DND-41 (cell line): ENCODE results near the gene LGALS7B.
"Not testable (repeated sequence)": the region's sequence is repeated elsewhere in the genome, so short reads cannot be mapped to it uniquely, and the experiment has no call there.

Experiments used
- ATAC-seq: fragments of 200-7000 bp; cut with Tn5 transposase; 3 replicates; pipeline ENCODE4 v1.9.1; 2021; ENCODE audit warnings: low read depth; ENCODE audit not compliant: insufficient read depth
- DNase-seq: peaks from one replicate; pipeline ENCODE4 v3.0.0-alpha.2; 2020
- H2AFZ ChIP-seq: 2 replicates; pipeline ENCODE4 v1.6.0; 2012; ENCODE audit warnings: low read depth, low read length
- H3K27ac ChIP-seq: 2 replicates; pipeline ENCODE4 v1.5.1; 2012; ENCODE audit warnings: low read length, inconsistent platforms
- H3K27me3 ChIP-seq: fragments of 200-600 bp; sonication (generic); 2 replicates; pipeline ENCODE4 v1.6.0; 2012; ENCODE audit warnings: low read length, mild to moderate bottlenecking, inconsistent platforms; ENCODE audit not compliant: insufficient read depth, poor library complexity
- H3K36me3 ChIP-seq: 2 replicates; pipeline ENCODE4 v1.5.1; 2012; ENCODE audit warnings: low read length, inconsistent platforms; ENCODE audit not compliant: insufficient read depth
- H3K4me1 ChIP-seq: 2 replicates; pipeline ENCODE4 v1.5.1; 2012; ENCODE audit warnings: mild to moderate bottlenecking, low read length; ENCODE audit not compliant: insufficient read depth
- H3K4me2 ChIP-seq: 2 replicates; pipeline ENCODE4 v1.6.0; 2012; ENCODE audit warnings: mild to moderate bottlenecking, moderate library complexity, low read length, inconsistent platforms; ENCODE audit not compliant: insufficient read depth
- H3K4me3 ChIP-seq, 2 experiments: fragments of 200-600 bp in 1 of 2; shearing (Covaris generic) in 1 of 2; 2 replicates each; pipeline ENCODE4 v1.5.1; 2012 to 2016; ENCODE audit warnings: inconsistent platforms in 2 of 2, low read length in 2 of 2, mild to moderate bottlenecking in 2 of 2, low read depth in 1 of 2, moderate library complexity in 1 of 2
- H3K79me2 ChIP-seq: 2 replicates; pipeline ENCODE4 v1.6.0; 2012; ENCODE audit warnings: low read length, inconsistent platforms; ENCODE audit not compliant: insufficient read depth
- H3K9ac ChIP-seq: 2 replicates; pipeline ENCODE4 v1.6.0; 2012; ENCODE audit warnings: low read depth, mild to moderate bottlenecking, inconsistent platforms, low read length, moderate library complexity
- H3K9me3 ChIP-seq: 2 replicates; pipeline ENCODE4 v1.5.1; 2012; ENCODE audit warnings: low read length, moderate library complexity, mild to moderate bottlenecking, inconsistent platforms; ENCODE audit not compliant: insufficient read depth, severe bottlenecking
- H4K20me1 ChIP-seq: 2 replicates; pipeline ENCODE4 v1.6.0; 2012; ENCODE audit warnings: low read length; ENCODE audit not compliant: insufficient read depth
- EZH2 ChIP-seq: IDR thresholded peaks from 3 replicates; pipeline ENCODE4 v1.6.1; 2012; ENCODE audit warnings: borderline replicate concordance, low read depth, mild to moderate bottlenecking, moderate library complexity, low read length, inconsistent platforms; ENCODE audit not compliant: severe bottlenecking
- TF ChIP-seq, protein P1 (sequence below): IDR thresholded peaks from 2 replicates; pipeline ENCODE4 v1.5.1; 2012; ENCODE audit warnings: borderline replicate concordance, low read length, moderate library complexity, mild to moderate bottlenecking; ENCODE audit not compliant: poor library complexity, severe bottlenecking; ENCODE audit errors: extremely low read depth

The LGALS7B gene

DNA sequence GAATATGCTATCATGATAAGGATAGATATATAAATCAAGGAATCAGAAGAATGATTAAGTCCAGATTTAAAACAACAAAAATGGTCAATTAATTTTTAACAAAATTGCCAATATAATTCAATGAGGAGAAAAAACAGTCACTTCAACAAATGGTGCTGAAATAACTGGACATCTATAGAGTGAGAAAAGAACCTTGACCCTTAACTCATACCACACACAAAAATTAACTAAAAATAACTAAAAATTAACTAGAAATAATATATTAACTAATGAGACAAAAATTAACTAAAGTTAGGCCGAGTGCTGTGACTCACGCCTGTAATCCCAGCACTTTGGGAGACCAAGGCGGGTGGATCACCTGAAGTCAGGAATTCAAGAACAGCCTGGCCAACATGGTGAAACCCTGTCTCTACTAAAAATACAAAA lies 25.2 kb upstream of the LGALS7B start:
- H3K4me2 ChIP-seq: no peak overlapping the region
- H3K9ac ChIP-seq: no peak overlapping the region
- no peaks in the 10 kb centered on the region for H3K9me3 ChIP-seq
- TF ChIP-seq, protein P1, sequence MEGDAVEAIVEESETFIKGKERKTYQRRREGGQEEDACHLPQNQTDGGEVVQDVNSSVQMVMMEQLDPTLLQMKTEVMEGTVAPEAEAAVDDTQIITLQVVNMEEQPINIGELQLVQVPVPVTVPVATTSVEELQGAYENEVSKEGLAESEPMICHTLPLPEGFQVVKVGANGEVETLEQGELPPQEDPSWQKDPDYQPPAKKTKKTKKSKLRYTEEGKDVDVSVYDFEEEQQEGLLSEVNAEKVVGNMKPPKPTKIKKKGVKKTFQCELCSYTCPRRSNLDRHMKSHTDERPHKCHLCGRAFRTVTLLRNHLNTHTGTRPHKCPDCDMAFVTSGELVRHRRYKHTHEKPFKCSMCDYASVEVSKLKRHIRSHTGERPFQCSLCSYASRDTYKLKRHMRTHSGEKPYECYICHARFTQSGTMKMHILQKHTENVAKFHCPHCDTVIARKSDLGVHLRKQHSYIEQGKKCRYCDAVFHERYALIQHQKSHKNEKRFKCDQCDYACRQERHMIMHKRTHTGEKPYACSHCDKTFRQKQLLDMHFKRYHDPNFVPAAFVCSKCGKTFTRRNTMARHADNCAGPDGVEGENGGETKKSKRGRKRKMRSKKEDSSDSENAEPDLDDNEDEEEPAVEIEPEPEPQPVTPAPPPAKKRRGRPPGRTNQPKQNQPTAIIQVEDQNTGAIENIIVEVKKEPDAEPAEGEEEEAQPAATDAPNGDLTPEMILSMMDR: no peak
- no peak for TF ChIP-seq EZH2
- H3K27me3 ChIP-seq: no peaks in the 10 kb centered on the region
- ATAC-seq: no peak
- no peak overlapping the region for H2AFZ ChIP-seq
- H3K79me2 ChIP-seq: no peaks in the 10 kb centered on the region
- no peaks in the 10 kb centered on the region for H3K4me1 ChIP-seq
- H3K36me3 ChIP-seq: no peaks in the 10 kb centered on the region
- no peaks in the 10 kb centered on the region for H4K20me1 ChIP-seq
- H3K27ac ChIP-seq: no peak overlapping the region
- H3K4me3 ChIP-seq: no peak overlapping the region
- DNase-seq: no peak

DNA sequence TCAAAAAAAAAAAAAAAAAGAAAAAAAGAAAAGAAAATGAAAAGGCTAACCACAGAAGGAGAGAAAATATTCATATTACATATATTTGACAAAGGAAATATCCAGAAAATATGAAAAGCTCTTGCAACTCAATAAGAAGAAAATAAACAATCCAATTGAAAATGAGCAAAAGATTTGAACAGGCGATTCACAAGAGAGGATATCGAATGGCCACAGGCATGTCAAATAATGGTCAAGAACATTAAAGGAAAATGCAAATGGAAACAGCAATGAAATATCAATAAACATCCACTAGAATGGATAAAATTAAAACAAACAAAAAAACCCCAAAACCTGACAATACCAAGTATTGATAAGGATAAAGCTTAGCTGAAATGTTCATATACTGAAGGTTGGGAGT lies 23.8 kb upstream of the LGALS7B start:
- no peaks in the 10 kb centered on the region for H3K79me2 ChIP-seq
- no peaks in the 10 kb centered on the region for H3K27me3 ChIP-seq
- no peaks in the 10 kb centered on the region for H4K20me1 ChIP-seq
- no peaks in the 10 kb centered on the region for H3K36me3 ChIP-seq
- no peak overlapping the region for H3K4me2 ChIP-seq
- H3K9ac ChIP-seq: no peak overlapping the region
- no peaks in the 10 kb centered on the region for H3K9me3 ChIP-seq
- DNase-seq: no peak
- ATAC-seq: no peak
- no peak overlapping the region for H3K4me3 ChIP-seq
- TF ChIP-seq EZH2: no peak
- TF ChIP-seq, protein P1: no peak
- no peak overlapping the region for H3K27ac ChIP-seq
- H2AFZ ChIP-seq: no peak overlapping the region
- no peaks in the 10 kb centered on the region for H3K4me1 ChIP-seq

DNA sequence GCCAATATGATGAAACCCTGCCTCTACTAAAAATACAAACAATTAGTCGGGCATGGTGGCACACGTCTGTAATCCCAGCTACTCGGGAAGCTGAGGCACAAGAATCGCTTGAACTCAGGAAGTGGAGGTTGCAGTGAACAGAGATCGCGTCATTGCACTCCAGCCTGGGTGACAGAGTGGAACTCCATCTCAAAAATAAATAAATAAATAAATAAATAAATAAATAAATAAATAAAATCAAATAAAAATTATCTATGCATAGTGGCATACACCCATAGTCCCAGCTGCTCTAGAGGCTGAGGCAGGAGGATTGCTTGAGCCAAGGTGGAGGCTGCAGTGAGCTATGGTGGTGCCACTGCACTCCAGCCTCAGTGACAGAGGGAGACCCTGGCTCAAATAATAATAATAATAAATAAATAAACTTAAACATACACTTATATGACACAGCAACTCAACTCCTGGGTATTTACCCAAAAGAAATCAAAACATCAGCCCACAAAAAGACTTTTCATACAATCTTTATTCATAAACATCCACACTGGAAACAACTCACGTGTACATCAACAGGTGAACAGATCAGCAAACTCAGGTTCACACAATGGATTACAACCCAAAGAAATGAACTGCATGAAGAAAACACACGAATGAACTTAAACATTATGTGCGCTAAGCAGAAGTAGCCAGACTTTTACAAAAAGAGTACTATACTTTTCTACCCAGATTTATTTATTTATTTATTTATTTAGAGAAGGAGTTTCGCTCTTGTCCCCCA lies 22.5 kb upstream of the LGALS7B start:
- Histone ChIP-seq H3K4me3 (no peak overlapping the region), H3K4me2 (no peak overlapping the region), H3K27me3 (no peaks in the 10 kb centered on the region), H3K27ac (no peak overlapping the region), H4K20me1 (no peaks in the 10 kb centered on the region), H3K9me3 (no peaks in the 10 kb centered on the region), H3K79me2 (no peaks in the 10 kb centered on the region), H3K4me1 (no peaks in the 10 kb centered on the region), H2AFZ (no peak overlapping the region), H3K36me3 (no peaks in the 10 kb centered on the region), H3K9ac (no peak overlapping the region)
- TF ChIP-seq, protein P1: no peak
- TF ChIP-seq EZH2: no peak
- ATAC-seq (no peak), DNase-seq (no peak)

DNA sequence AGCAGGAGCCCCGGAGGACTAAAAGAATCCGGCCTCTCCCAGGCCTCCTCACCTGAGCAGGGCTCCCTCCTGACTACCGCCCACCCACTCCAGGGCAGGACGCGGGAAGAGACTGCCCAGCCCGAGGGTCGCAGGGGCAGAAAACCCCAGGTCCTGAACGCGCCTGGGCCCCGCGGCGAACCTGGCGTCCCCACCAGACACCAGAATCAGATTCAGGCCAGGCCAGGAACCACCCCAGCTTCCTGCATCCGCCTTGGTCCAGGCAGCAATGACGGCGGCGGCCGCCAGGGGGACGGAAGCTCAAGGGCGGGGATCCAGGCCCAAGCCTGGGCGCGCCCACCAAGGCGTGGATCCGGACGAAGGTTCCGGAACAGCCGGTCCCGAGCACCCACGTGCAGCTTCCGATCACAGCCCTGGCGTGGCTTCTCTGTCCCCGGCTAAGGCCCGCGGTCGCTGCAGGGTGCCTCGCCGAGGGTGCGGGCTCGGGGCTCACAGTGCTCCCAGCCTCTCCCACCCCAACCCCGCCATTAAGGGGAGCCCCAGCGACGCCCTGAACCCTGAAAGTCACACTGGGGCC lies 19.3 kb upstream of the LGALS7B start:
- Histone ChIP-seq H3K9me3 (no peaks in the 10 kb centered on the region), H3K36me3 (no peaks in the 10 kb centered on the region), H2AFZ (no peak overlapping the region), H3K9ac (no peak overlapping the region), H3K4me2 (no peak overlapping the region), H3K4me1 (no peaks in the 10 kb centered on the region), H3K79me2 (no peaks in the 10 kb centered on the region), H3K4me3 (no peak overlapping the region), H4K20me1 (no peaks in the 10 kb centered on the region), H3K27ac (no peak overlapping the region), H3K27me3 (no peaks in the 10 kb centered on the region)
- ATAC-seq: no peak
- no peak for DNase-seq
- TF ChIP-seq, protein P1: no peak
- no peak for TF ChIP-seq EZH2

DNA sequence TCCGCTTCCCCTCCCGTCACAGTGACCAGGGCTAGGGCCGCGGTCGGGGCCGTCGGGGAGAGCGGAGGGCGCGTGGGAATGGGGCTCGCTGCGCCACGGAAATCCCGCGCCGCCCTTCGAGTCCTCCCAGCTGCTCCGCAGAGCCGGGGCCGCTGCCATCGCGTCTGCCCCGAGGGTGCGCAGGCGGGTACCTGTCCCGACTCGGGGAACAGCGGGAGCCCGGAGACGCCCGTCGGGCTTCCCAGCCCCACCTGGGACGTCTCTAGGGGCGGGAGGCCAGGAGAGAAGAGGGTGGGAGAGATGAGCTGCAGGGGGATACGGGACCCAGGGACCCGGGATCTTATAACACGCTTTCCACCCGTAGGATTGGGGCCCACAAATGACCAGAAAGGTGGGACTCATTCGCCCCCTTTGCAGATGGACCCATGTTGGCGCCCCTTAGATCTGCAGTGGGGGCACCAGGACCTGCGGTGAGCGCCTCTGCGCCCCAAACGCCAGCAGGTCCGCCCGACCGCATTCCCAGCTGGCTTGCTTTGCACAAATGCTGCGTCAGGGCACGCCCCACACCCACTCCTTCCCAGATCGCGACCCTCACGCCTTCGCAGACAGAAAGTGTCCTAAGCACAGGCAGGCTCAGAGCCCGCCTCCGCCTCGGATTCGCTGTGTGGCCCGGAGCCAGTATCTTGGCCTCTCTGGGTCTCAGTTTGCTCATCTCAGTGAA lies 18.6 kb upstream of the LGALS7B start:
- not testable (repeated sequence) for DNase-seq, H3K4me3 ChIP-seq, H4K20me1 ChIP-seq, H3K9ac ChIP-seq, H3K27me3 ChIP-seq, H3K9me3 ChIP-seq, H3K79me2 ChIP-seq, ATAC-seq, H3K4me1 ChIP-seq, H2AFZ ChIP-seq, H3K36me3 ChIP-seq, H3K4me2 ChIP-seq, H3K27ac ChIP-seq
